Large intestine (tissue), 3 donors: ENCODE data around the gene MMEL1. TPM values are rescaled to one million over a fixed set of nuclear protein-coding genes. Genes with fewer than 3 reads are reported as not detected.
"Not testable (repeated sequence)": the region's sequence is repeated elsewhere in the genome, so short reads cannot be mapped to it uniquely, and the experiment has no call there.

Source experiments
- DNase-seq, 2 donors: peaks; one replicate each; pipeline versions ENCODE4 v3.0.0 to v3.0.0-alpha.2; 2013
- H3K27ac ChIP-seq: one replicate; pipeline ENCODE4 v1.5.1; 2013; ENCODE audit warnings: low read length
- H3K27me3 ChIP-seq: 2 replicates; pipeline ENCODE4 v1.6.1; 2013; ENCODE audit warnings: low read length; ENCODE audit not compliant: control insufficient read depth, insufficient read depth
- H3K36me3 ChIP-seq: 2 replicates; pipeline ENCODE4 v1.6.1; 2013; ENCODE audit warnings: low read length; ENCODE audit not compliant: control insufficient read depth, insufficient read depth
- H3K4me1 ChIP-seq: one replicate; pipeline ENCODE4 v1.6.1; 2013; ENCODE audit warnings: low read length; ENCODE audit not compliant: control insufficient read depth, insufficient read depth
- H3K4me3 ChIP-seq: one replicate; pipeline ENCODE4 v1.5.1; 2013; ENCODE audit warnings: low read length
- H3K9me3 ChIP-seq: one replicate; pipeline ENCODE4 v1.6.1; 2013; ENCODE audit warnings: mild to moderate bottlenecking, low read depth, low read length, moderate library complexity; ENCODE audit not compliant: control insufficient read depth
- WGBS: methylation state at CpG from one replicate; pipeline ENCODE4 v1.1.5; 2013; ENCODE audit warnings: low lambda C conversion rate; ENCODE audit not compliant: insufficient coverage; 5-methylcytosine and 5-hydroxymethylcytosine counted together
- polyA plus RNA-seq: library from polyadenylated mRNA; unstranded; fragments of 120-200 nt; gene quantifications from one replicate; pipeline ENCODE4 v1.2.1, GENCODE V29; 2013

The MMEL1 gene
- polyA plus RNA-seq, 1 donor: 14.3 TPM

DNA sequence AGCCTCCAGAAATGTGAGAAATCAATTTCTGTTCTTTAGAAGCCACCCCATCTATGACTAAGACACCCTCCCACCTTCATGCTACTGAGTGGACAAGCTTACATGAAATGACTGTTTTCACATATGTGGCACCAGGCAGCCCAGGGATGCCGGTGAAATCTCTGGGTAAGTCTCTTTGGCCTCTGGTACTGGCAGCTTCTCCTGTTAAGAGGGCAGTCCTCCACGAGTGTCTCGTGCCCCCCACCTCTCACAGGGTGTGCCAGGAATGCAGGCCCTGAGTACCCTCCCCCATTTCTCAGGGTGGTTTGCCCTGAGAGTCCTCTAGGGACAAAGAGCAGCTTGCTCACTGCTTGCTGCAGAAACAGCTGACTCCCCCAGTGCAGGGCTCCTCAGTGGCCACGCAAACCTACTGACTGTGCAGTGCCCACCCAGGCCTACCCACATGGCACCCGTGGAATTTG, 49.5 kb downstream of the MMEL1 start:
- WGBS: no CpG with 5 or more reads among the region's 5 CpGs
- Histone ChIP-seq H3K4me1 (peaks cover 33% of the 10 kb centered on the region), H3K36me3 (peaks cover under 1% of the 10 kb centered on the region), H3K9me3 (no peaks in the 10 kb centered on the region), H3K4me3 (no peak overlapping the region), H3K27me3 (no peaks in the 10 kb centered on the region), H3K27ac (peak overlapping the region; percentile 99)
- DNase-seq: peak; percentile 87 to 91

- no peak for DNase-seq
- peak overlapping the region; percentile 99 for H3K27ac ChIP-seq
- no peaks in the 10 kb centered on the region for H3K36me3 ChIP-seq
- no peak overlapping the region for H3K4me3 ChIP-seq
- H3K27me3 ChIP-seq: no peaks in the 10 kb centered on the region
- peaks cover 40% of the 10 kb centered on the region for H3K4me1 ChIP-seq
- WGBS: no CpG with 5 or more reads among the region's 7 CpGs
- no peaks in the 10 kb centered on the region for H3K9me3 ChIP-seq
Observed at GRCh38 chr1:2582391-2582790, 50.4 kb downstream of the MMEL1 start.

DNA sequence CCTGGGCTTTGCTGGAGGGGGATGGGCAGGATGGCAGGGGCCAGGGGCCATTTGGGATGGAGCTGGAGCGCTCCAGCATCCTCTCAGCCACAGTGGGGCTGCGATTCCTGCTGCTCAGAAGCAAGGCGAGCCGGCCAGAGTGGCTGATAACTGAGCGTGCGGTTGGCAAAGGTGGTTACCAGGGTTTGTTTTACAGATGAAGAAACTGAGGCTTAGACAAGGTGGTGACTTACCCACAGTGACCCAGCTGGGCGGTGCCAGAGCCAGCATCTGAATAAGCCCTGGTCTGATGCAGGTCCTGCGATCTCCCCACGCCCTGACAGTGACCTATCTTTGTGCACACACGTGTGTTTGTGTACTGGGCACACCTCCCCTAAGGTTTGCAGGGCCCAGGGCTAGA, 52.1 kb downstream of the MMEL1 start:
- Histone ChIP-seq H3K4me3 (no peak overlapping the region), H3K27me3 (no peaks in the 10 kb centered on the region), H3K4me1 (peaks cover 52% of the 10 kb centered on the region), H3K27ac (no peak overlapping the region), H3K36me3 (no peaks in the 10 kb centered on the region), H3K9me3 (no peaks in the 10 kb centered on the region)
- WGBS: no CpG with 5 or more reads among the region's 10 CpGs
- no peak for DNase-seq

GRCh38 chr1:2578758-2579118, 54.1 kb downstream of the MMEL1 start:
- WGBS: no CpG with 5 or more reads among the region's 4 CpGs
- no peak for DNase-seq
- peaks cover 47% of the 10 kb centered on the region for H3K4me1 ChIP-seq
- H3K27me3 ChIP-seq: no peaks in the 10 kb centered on the region
- H3K36me3 ChIP-seq: no peaks in the 10 kb centered on the region
- H3K4me3 ChIP-seq: no peak overlapping the region
- H3K27ac ChIP-seq: peak overlapping the region; percentile 94
- H3K9me3 ChIP-seq: peaks cover 12% of the 10 kb centered on the region

DNA sequence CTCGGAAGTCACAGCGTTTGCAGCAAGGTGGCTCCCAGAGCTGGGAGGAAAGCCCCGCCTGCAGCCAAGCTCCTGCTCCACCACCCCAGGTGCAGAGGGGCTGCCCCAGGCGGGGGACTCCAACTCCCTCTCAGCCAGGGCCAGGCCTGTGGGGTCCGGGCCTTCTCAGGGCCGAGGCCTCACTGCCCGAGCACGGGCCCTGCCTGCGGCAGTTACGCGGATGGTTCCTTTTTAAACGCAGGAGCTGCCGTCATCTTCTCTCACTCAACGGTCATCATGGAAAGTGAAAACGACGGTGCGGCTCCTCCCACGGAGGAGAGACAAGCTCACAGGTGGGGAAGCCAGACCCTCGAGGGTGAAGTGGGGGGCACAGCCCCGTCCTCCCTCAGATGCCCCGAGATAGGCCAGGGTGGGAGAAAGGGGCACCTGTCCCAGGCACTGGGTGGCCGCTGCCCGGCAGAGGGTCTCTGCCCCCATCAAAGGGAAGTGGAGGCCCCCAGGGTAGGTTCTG, 55.2 kb downstream of the MMEL1 start:
- no CpG with 5 or more reads among the region's 23 CpGs for WGBS
- H3K36me3 ChIP-seq, DNase-seq, H3K27me3 ChIP-seq, H3K4me3 ChIP-seq: not testable (repeated sequence)
- peak overlapping the region; percentile 94 for H3K27ac ChIP-seq
- H3K9me3 ChIP-seq: peaks cover 22% of the 10 kb centered on the region
- peaks cover 38% of the 10 kb centered on the region for H3K4me1 ChIP-seq

- Histone ChIP-seq H3K27me3 (no peaks in the 10 kb centered on the region), H3K9me3 (peaks cover 31% of the 10 kb centered on the region), H3K36me3 (no peaks in the 10 kb centered on the region), H3K4me1 (peaks cover 43% of the 10 kb centered on the region), H3K4me3 (peak overlapping the region; percentile 0), H3K27ac (peak overlapping the region; percentile 94)
- WGBS: no CpG with 5 or more reads among the region's 23 CpGs
- peak; percentile 97 to 99 for DNase-seq
Observed at GRCh38 chr1:2575801-2576663, 56.8 kb downstream of the MMEL1 start.

GRCh38 chr1:2574350-2574749, 58.5 kb downstream of the MMEL1 start:
- Histone ChIP-seq H3K27ac (no peak overlapping the region), H3K4me1 (peaks cover 43% of the 10 kb centered on the region), H3K36me3 (no peaks in the 10 kb centered on the region), H3K9me3 (peaks cover 38% of the 10 kb centered on the region), H3K27me3 (no peaks in the 10 kb centered on the region), H3K4me3 (no peak overlapping the region)
- DNase-seq: no peak
- WGBS: no CpG with 5 or more reads among the region's 9 CpGs

- H3K9me3 ChIP-seq: peaks cover 42% of the 10 kb centered on the region
- no peak overlapping the region for H3K27ac ChIP-seq
- no peak overlapping the region for H3K4me3 ChIP-seq
- peaks cover 36% of the 10 kb centered on the region for H3K4me1 ChIP-seq
- DNase-seq: no peak
- 90% methylated on average over 3 of the region's 8 CpGs for WGBS
- H3K36me3 ChIP-seq: no peaks in the 10 kb centered on the region
- no peaks in the 10 kb centered on the region for H3K27me3 ChIP-seq
Observed at GRCh38 chr1:2573250-2573920, 59.4 kb downstream of the MMEL1 start.

DNA sequence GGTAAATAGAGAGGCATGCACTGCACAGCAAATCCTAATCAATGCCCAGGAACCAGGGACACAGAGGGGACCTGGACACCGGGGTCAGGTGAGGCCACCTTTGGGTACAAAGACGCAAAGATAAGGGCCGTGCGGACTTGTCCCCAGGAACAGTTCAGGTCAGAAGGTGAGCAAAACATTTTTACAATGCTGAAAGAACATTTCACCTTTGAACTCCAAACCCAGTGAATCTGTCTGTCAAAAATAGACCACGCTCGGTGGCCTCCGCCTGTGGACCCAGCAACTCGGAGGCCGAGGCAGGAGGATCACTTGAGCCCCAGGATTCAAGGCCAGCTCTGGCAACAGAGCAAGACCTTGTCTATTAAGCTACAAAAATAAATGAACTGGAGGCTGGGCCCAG, 61.5 kb downstream of the MMEL1 start:
- Histone ChIP-seq H3K27ac (no peak overlapping the region), H3K9me3 (peaks cover 42% of the 10 kb centered on the region), H3K27me3 (no peaks in the 10 kb centered on the region), H3K36me3 (no peaks in the 10 kb centered on the region), H3K4me1 (peaks cover 21% of the 10 kb centered on the region), H3K4me3 (no peak overlapping the region)
- no CpG with 5 or more reads among the region's 9 CpGs for WGBS
- DNase-seq: peak in 1 of 2 donors; percentile 45

DNA sequence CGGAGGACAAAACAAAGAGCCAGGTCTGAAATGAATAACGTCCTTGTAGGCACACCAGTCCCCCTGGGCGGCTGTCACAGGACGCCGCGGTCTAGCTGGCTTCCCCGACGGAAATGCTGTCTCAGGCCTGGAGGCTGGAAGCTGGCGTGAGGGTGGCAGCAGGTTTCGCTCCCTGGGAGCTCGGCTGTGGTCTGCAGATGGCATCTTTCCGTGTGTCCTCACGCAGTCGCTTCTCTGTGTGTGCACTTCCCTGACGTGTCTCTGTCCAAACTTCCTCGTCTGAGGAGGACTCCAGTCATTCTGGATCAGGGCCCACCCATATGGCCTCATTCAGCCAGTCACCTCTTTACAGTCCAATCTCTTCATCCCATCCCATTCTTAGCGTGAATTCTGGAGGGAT, 62.5 kb downstream of the MMEL1 start:
- no peak overlapping the region for H3K4me3 ChIP-seq
- no CpG with 5 or more reads among the region's 17 CpGs for WGBS
- H3K27me3 ChIP-seq: no peaks in the 10 kb centered on the region
- DNase-seq: no peak
- H3K36me3 ChIP-seq: no peaks in the 10 kb centered on the region
- H3K9me3 ChIP-seq: peaks cover 42% of the 10 kb centered on the region
- H3K27ac ChIP-seq: no peak overlapping the region
- peaks cover 23% of the 10 kb centered on the region for H3K4me1 ChIP-seq
